GM21515 (cell line): ENCODE measurements around the gene USO1.
"Not testable (repeated sequence)": the region's sequence is repeated elsewhere in the genome, so short reads cannot be mapped to it uniquely, and the experiment has no call there.

Experiments used
- ATAC-seq: cut with Tn5 transposase; IDR thresholded peaks from one replicate; pipeline ENCODE4 v1.9.1; 2021; ENCODE audit not compliant: unreplicated experiment

The USO1 gene, protein sequence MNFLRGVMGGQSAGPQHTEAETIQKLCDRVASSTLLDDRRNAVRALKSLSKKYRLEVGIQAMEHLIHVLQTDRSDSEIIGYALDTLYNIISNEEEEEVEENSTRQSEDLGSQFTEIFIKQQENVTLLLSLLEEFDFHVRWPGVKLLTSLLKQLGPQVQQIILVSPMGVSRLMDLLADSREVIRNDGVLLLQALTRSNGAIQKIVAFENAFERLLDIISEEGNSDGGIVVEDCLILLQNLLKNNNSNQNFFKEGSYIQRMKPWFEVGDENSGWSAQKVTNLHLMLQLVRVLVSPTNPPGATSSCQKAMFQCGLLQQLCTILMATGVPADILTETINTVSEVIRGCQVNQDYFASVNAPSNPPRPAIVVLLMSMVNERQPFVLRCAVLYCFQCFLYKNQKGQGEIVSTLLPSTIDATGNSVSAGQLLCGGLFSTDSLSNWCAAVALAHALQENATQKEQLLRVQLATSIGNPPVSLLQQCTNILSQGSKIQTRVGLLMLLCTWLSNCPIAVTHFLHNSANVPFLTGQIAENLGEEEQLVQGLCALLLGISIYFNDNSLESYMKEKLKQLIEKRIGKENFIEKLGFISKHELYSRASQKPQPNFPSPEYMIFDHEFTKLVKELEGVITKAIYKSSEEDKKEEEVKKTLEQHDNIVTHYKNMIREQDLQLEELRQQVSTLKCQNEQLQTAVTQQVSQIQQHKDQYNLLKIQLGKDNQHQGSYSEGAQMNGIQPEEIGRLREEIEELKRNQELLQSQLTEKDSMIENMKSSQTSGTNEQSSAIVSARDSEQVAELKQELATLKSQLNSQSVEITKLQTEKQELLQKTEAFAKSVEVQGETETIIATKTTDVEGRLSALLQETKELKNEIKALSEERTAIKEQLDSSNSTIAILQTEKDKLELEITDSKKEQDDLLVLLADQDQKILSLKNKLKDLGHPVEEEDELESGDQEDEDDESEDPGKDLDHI

DNA sequence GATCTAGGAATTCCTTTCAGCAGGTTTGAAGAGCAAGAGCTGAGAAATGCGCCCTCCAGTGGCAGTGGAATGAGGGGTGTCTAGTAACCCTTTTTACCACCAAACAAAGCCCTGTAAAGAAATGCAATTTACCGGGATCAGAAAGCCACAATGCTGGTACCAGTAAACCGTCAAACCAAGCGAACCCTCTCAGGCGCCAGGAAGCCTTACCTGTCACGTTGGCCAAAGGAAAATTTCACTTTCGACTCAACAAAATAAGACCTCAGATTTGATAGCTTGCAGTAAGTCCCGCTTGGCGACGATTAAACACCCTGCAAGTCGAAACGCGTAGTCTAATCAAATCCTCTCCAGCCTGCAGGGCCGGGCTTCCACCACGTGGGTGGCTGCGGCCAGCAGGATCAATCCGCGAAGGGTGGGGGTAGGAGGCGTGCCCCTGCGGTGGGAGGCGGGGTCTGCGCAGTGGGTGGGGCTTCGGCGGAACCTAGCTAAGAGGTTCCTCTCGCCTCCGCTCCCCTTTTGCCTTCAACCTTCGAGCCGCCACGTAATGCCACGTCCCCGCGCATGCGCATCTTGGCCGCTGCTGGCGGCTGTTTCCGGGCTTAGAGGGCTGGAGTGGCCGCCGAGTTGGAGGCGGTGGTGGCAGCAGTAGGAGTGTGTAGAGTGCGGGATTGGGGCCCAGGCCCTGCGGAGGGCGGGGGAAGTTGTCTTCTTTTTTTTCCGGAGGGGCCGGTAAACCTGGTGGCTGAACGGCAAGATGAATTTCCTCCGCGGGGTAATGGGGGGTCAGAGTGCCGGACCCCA lies at the start of gene USO1:
TSS of gene USO1 (plus strand) at position 512 of the 801 bp plus-strand sequence. CDS start at position 755, 243 bp downstream.
- peak; percentile 85 for ATAC-seq

DNA sequence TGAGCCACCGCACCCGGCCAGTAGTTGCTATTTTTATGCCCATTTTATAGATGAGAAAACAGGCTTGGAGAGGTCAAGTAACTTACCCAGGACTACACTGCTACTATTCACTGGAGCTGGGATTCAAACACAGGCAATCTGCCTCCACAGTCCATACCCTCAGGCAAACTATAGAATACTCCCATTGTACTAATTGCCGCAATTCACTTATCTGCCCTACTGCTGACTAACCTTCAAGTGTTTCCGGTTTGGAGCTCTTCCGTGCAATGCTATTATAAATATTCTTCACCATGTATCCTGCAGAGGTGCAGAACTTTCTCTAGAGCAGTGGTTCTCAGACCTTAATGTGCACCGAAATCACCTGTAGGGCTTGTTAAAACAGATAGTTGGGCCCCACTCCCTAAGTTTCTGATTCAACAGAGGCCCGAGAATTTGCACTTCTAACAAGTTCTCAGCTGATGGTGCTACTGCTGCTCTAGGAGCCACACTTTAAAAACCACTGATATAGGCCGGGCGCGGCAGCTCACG lies 49.3 kb upstream of the USO1 start:
- ATAC-seq = no peak

DNA sequence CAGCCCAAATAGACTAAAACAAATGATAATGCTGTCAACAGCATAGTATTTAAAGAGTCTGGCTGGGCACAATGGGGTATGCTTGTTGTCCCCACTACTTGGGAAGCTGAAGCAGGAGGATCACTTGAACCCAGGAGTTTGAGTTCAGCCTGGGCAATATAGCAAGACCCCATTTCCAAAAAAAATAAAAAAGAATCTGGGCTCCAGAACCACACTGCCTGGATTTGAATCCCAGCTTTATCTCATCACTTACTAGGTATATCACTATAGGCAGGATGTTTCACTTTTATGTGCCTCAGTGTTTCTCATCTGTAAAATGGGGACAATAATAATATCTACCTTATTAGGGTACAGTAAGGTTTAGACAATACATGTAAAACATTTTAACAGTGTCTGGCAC lies 45.9 kb upstream of the USO1 start:
- ATAC-seq = no peak

- no peak for ATAC-seq
These were observed 45.4 kb upstream of the USO1 start for GRCh38 chr4:75678965-75679364.

GRCh38 chr4:75679876-75680575 lies 44.4 kb upstream of the USO1 start:
- no peak for ATAC-seq

GRCh38 chr4:75683482-75684155 lies 40.8 kb upstream of the USO1 start:
- ATAC-seq = no peak

GRCh38 chr4:75685546-75686189 lies 38.7 kb upstream of the USO1 start:
- no peak for ATAC-seq

GRCh38 chr4:75686346-75686745 lies 38.0 kb upstream of the USO1 start:
- ATAC-seq = no peak

- not testable (repeated sequence) for ATAC-seq
These were observed 37.3 kb upstream of the USO1 start for GRCh38 chr4:75687125-75687524.

GRCh38 chr4:75692066-75692465 lies 32.3 kb upstream of the USO1 start:
- not testable (repeated sequence) for ATAC-seq

DNA sequence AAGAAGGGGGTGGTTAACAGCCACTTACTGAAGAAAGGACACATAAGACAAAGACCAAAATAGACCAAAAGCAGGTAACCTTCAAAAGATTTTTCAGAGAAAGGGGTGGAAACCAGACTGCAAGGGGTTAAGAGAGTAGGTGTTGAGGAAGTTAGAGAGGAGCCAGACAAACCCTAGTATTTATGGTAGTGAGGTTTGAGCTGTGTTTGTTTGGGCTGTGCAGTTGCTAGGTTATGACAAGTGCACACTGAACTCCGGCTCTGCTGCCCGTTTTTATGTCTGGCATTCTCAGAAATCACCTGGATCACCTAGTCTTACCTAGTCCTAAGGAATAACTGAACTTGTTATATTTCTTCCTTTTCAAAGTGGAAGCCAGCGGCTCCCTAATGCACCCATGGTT lies 28.3 kb upstream of the USO1 start:
- no peak for ATAC-seq

DNA sequence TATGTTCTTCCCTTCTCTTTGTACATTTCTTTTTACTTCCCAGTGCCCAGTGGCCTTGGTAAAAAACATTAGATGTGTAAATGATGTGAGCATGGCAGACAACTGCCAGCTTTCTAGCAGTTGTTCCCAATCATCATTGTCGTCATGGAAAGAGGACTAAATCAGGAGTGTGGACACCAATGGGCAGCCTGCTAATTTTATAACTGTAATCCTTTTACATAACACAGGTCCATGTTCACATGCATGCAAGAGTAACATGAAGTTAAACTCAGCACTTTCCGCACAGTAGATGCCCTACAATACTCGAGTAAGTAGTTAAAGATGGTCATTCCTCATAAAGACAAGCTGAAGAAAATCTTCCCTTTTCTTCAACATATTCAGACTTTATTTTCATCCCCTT lies 27.8 kb upstream of the USO1 start:
- no peak for ATAC-seq

DNA sequence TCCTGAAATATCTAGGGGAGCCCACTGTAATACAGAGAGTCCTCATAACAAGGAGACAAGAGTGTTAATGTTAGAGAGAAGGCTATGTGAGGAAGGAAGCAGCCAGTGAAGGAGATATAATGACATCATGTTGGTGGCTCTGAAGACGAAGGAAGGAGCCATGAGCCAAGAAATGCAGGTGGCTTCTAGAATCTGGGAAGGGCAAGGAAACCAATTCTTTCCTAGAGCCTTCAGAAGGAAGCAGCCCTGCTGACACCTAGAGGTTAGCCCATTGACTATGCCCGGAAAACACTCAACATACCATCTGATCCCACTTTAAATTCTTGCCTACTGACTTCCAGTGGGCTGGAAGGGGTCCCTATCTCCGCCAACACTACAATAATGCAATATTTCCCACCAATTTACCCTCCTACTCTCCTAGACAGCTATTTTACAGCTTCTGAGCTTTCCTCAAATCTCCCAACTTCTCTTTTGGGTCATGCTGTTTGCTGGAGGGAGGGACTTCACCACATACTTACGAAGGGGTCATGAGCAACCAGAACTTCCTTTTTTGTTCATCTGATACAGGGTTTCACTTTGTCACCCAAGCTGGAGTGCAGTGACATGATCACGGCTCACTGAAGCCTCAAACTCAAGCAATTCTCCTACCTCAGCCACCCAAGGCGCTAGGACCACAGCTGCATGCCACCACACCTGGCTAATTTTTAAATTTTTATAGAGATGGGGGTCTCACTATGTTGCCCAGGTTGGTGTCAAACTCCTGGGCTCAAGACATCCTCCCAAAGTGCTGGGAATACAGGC lies 26.0 kb upstream of the USO1 start:
- ATAC-seq = peak; percentile 90

- ATAC-seq = peak; percentile 42
These were observed 25.5 kb upstream of the USO1 start for GRCh38 chr4:75698963-75699228.

GRCh38 chr4:75699299-75699698 lies 25.1 kb upstream of the USO1 start:
- peak; percentile 11 for ATAC-seq

DNA sequence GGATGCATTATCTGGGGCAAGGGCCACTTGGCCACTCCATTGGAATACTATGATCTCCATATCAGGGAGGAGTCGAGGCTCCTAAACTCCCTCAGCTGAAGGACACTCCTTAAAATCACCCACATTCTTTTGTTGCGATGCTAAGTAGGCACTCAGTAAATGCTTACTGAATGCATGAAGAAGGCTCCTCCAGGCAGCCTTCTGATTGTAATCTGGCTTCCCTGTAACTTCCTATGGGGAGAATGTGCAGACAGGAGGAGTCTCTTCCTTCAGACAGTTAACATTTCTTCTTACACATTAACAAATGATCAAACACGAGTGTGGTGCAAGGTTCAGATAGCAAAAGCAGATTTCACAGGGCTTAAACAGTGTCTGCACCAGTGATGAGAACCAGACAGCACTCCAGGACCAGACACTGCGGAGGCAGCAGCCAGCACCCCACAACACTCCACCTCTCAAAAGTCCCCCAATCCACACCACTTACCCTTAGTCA lies 21.4 kb upstream of the USO1 start:
- no peak for ATAC-seq

DNA sequence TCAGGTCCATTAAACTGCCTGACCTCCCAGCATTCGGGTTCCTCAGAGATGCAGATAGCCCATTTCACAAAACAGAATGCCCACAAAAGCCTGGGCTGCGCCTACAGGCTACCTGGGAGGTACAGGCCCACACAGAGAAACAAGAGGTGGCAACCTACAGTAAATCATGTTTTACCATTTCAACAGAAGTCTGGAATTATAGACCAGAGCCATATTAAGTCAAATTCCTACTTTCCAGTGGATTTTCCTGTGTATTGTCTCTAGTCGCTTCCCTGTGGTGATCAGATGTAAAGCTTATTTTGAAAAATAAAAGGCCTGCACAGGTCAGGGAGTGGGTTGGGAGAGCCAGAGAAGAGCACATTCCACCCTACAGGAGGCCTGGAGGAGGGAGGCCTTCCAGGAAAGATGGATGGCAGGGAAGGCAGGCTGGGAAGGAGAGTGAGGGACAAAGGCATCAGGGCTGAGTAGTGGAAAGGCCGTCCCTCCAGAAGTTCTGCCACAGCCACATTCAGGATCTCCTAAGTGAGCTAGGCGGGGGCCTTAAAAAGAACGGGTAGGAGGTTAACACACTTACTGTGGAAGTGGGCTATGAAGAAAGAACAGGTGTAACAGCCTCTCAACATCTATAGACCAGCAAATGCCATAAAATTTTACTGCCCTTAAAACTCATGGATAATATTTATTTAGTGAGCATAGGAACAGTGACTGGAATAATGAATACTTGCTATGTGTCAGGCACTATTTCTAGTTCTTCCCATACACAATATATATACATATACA lies 19.0 kb upstream of the USO1 start:
- no peak for ATAC-seq
